Daoy (cell line): Measurements from ENCODE around the gene SLC15A4. TPM values are rescaled to one million over a fixed set of nuclear protein-coding genes. Genes with fewer than 3 reads are reported as not detected.
"Not testable (repeated sequence)": the region's sequence is repeated elsewhere in the genome, so short reads cannot be mapped to it uniquely, and the experiment has no call there.

Experiments used
- DNase-seq: peaks from one replicate; pipeline ENCODE4 v3.0.0-alpha.2; 2015; ENCODE audit warnings: low read depth
- total RNA-seq: library from RNA; depleted of rRNA; stranded (reverse); fragments of >200 nt; shearing (Covaris generic); gene quantifications from 2 replicates; pipeline ENCODE4 v1.2.3, GENCODE V29; 2014; rRNA removed

SLC15A4 gene
- total RNA-seq: 41.4 and 44.4 TPM in 2 replicates

DNA sequence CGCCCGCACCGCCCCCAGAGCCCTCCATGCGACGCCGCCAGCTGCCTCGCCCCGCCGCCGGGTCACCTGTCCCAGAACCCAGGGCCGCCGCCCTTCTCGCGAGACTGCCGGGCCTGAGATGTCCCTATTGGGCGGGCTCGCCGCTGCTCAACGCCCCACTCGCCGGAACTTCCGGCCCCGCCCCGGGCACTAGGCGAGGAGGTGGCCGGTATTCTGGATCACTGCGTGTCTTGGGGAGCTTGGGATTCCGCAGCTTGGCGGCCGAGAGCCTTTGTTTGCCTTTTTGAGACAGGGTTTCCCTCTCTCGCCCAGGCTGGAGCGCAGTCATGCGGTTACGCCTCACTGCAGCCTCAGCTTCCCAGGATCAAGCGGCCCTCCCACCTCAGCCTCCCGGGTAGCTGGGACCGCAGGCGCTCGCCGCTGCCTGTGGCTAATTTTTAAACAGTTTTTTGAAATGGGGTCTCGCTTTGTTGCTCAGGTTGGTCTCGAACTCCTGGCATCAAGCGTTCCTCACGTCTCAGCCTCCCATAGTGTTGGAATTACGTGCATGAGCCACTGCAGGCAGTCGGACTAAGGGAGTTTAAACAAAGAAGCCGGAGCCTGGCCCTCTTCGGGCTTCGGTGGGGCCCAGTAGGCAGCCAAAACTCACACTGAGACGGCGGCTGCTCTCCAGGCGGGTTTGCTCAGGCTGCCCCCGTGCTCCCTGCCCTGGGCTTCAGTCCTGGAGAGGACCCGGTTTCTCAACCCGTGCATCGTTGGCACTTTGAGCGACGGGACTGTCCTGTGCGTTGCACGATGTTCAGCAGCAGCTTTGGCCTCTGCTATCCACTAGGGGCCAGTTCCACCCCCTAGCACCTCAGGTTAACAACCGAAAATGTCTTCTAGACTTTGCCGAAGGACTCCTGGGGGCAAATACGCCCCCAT lies at the start of gene SLC15A4:
Gene SLC15A4, minus strand, starts transcription at position 43 of the 924 bp plus-strand sequence. Its CDS starts 15 bp downstream, at position 28.
- peak; percentile 97 for DNase-seq

GRCh38 chr12:128872303-128872702 lies 48.5 kb upstream of the SLC15A4 start:
- no peak for DNase-seq

- DNase-seq: no peak
Observed at GRCh38 chr12:128871516-128871892, 47.7 kb upstream of the SLC15A4 start.

DNA sequence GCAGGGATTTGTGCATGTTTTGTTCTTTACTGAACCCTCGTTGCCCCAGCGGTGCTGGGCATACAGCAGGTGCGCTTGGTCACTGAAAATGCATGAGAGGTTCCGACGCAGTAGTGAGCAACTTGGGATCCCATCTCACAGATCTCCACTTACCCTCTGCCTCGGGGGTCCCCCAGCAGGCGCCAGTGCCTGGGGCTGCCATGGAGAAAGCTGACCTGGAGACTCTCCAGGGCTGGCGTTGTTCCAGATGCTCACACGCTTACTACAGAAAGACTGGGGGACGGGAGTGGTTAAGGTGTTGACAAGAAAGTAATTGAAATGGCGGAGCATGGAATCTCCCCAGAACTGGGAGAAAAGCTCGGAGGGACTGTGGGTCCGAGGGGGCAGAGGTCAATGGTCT lies 43.7 kb upstream of the SLC15A4 start:
- DNase-seq: no peak

DNA sequence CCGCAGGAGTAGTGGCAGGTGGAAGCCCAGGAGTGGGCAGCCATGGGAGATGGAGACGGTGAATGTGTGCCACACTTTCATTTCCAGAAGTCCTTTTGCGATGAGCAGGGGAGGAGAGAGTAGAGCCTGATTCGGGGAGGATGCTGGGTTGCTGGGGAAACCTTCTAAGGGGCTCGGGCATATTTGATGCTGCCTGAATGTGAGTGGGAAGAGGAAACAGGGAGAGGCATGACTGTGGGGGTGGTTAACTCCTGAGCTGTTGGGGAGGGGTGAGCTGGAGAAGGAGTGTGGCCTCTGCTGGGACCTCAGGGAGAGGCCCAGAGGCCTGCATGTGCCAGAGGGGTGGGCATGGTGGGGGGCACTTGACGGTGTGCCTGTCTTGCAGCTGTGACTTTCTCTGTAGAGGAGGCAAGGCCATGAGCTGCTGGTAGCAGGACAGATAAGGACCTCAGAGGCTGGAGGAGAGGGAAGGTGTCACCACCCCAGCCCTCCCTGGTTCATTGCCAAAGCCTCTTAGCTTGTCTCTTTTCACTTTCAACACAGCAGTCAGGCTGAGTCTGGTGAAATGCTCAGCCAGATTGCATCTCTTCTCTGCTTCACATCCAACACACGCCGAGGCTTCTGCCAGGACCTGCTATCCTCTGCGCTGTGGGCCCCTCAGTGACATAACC lies 40.9 kb upstream of the SLC15A4 start:
- DNase-seq: no peak

GRCh38 chr12:128863957-128864356 lies 40.2 kb upstream of the SLC15A4 start:
- no peak for DNase-seq

DNA sequence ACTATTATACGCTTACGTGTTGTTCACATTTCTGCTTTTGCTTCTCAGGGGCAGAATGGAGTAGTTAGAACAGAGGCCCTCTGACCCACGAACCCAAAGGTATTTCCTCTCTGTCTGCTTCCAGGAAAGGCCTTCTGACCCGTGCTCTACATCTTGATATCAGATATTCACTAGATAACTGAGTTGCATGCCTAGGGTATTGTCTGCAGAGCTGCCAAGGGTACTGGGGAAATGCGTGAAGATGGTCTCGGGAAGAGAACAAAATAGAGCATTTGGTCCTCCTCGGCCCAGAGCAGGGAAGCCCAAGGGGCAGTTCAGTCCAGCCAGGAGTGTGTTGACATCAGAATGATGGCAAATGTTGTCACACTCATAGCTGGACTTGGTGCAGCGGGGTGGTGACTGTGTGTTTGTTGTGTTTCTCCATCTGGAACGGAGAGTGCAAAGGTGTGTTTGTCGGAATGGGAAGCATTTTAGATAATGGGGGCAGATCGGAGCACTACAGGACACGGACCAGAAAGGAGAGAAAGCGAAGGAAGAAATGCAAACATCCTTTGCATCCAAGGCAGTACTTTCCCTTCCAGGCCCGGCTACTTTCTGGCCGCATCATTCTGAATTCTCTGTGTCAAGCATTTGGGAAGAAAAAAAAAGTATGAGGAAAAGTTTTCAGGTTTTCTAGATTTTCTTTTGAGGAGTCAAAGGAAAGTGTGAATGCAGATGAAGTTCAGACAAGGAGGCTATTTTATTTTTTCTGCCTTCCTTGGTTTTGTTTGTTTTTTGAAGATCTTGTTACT lies 37.7 kb upstream of the SLC15A4 start:
- no peak for DNase-seq

GRCh38 chr12:128859311-128859710 lies 35.6 kb upstream of the SLC15A4 start:
- no peak for DNase-seq

GRCh38 chr12:128857133-128857763 lies 33.5 kb upstream of the SLC15A4 start:
- DNase-seq: no peak

DNA sequence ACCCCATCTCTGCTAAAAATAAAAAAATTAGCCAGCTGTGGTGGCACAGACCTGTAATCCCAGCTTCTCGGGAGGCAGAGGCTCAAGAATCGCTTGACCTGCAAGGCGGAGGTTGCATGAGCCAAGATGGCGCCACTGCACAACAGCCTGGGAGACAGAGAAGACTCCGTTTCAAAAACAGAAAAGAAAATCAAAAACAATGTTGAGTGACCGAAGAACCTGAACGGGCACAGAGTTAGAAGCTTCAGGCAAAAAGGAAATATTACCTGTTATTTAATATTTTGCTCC lies 33.0 kb upstream of the SLC15A4 start:
- no peak for DNase-seq

GRCh38 chr12:128856035-128856790 lies 32.5 kb upstream of the SLC15A4 start:
- DNase-seq: no peak

DNA sequence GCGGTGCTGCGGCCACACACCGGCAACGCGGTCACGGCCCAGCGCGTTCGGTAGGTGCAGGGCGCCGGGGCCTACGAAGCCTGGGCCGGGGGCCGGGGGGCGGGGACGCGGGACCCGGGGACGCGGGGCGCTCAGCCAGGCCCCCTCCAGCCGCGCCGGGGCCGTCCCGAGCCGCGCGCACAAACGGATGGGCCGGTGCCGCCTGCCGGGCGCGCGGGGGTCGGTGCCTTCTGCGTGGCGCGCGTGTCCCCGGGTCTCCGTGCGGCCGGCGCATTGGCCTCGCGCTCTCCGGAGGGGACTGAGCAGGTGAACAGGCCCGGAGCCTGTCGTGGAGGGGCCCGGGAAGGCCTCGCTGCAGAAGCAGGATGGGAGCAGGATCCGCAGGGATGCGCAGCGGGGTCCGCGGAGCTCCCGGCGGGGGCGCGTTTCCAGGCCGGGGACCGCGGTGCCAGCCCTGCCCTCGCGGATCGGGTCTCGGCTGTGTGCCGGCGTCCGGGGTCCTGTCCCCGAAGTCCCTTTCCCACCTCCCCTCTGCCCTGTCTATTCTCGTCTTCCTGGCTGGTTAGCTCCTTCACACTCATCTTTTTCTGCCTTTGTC lies 29.9 kb upstream of the SLC15A4 start:
- DNase-seq: no peak

- no peak for DNase-seq
Observed at GRCh38 chr12:128852885-128853599, 29.3 kb upstream of the SLC15A4 start, which contains the start of gene GLT1D1. Gene GLT1D1, plus strand, starts transcription at chr12:128853478. Its CDS starts 104 bp downstream, at chr12:128853582.

- DNase-seq: no peak
Observed at GRCh38 chr12:128852026-128852698, 28.4 kb upstream of the SLC15A4 start.

GRCh38 chr12:128851429-128851828 lies 27.7 kb upstream of the SLC15A4 start:
- DNase-seq: not testable (repeated sequence)

DNA sequence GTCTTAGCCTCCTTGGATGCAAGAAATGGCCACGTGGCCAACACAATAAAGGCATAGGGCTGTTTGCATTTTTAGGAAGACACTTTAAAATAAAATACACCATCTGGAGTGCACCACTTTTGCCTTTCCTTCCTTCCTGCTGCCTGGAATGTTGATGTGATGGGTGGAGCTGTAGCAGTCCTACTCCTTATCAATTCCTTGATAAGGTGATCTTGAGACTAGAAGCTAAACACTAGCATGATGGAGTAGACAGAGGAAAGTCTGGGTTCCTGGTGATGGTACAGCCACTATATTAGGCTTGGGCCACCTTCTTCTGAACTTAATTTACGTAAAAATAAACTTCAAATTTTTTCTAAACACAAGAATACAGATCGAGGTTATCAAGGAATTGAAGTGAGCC lies 26.6 kb upstream of the SLC15A4 start:
- no peak for DNase-seq

GRCh38 chr12:128849806-128850205 lies 26.0 kb upstream of the SLC15A4 start:
- DNase-seq: not testable (repeated sequence)

DNA sequence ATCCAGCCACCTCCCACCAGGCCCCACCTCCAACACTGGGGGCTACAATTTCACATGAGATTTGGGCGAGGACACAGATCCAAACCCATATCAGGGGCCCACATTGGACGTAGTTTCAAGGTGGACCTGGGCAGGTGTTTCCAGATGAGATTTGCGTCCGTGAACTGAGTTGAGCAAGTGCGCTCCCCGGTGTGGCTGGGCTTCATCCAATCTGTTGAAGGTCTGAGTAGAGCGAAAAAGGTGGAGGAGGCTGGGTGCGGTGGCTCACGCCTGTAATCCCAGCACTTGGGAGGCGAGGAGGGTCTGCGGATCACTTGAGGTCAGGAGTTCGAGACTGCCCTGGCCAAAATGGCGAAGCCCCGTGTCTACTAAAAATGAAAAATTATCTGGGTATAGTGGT lies 24.6 kb upstream of the SLC15A4 start:
- no peak for DNase-seq

DNA sequence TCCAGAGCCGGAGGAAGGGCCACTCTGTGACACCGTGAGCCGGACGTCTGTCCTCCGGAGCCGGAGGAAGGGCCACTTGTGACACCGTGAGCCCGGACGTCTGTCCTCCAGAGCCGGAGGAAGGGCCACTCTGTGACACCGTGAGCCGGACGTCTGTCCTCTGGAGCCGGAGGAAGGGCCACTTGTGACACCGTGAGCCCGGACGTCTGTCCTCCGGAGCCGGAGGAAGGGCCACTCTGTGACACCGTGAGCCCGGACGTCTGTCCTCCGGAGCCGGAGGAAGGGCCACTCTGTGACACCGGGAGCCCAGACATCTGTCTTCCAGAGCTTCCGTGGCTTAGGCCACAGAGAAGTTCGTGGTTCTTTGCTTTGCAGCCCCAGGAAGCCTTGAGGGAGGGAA lies 22.9 kb upstream of the SLC15A4 start:
- DNase-seq: not testable (repeated sequence)
